ENCODE data around the gene KPRP. TPM values are rescaled to one million over a fixed set of nuclear protein-coding genes. Genes with fewer than 3 reads are reported as not detected.

Gene KPRP
- total RNA-seq, 4 donors from 2014 or later: not detected

GRCh38 chr1:152745765-152746444 lies 11.9 kb upstream of the KPRP start:
- no peak for DNase-seq (ENCODE audit: low spot score in 2 of 2)
- no peaks in the 10 kb centered on the region for H3K4me1 ChIP-seq
- TF ChIP-seq, protein P1, sequence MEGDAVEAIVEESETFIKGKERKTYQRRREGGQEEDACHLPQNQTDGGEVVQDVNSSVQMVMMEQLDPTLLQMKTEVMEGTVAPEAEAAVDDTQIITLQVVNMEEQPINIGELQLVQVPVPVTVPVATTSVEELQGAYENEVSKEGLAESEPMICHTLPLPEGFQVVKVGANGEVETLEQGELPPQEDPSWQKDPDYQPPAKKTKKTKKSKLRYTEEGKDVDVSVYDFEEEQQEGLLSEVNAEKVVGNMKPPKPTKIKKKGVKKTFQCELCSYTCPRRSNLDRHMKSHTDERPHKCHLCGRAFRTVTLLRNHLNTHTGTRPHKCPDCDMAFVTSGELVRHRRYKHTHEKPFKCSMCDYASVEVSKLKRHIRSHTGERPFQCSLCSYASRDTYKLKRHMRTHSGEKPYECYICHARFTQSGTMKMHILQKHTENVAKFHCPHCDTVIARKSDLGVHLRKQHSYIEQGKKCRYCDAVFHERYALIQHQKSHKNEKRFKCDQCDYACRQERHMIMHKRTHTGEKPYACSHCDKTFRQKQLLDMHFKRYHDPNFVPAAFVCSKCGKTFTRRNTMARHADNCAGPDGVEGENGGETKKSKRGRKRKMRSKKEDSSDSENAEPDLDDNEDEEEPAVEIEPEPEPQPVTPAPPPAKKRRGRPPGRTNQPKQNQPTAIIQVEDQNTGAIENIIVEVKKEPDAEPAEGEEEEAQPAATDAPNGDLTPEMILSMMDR (IDR thresholded peaks at IDR 0.05): no peak
- no peak for TF ChIP-seq EP300 (IDR thresholded peaks at IDR 0.05)
- no peak for TF ChIP-seq POLR2A (IDR thresholded peaks at IDR 0.05)
- no peaks in the 10 kb centered on the region for H3K9me3 ChIP-seq
- no peak overlapping the region for H3K4me3 ChIP-seq
- no peaks in the 10 kb centered on the region for H3K36me3 ChIP-seq
- no peak overlapping the region for H3K27ac ChIP-seq
- WGBS, 2 donors: 83 to 85% methylated on average over 6 of the region's 6 CpGs
- no peaks in the 10 kb centered on the region for H3K27me3 ChIP-seq

GRCh38 chr1:152747831-152748230 lies 10.0 kb upstream of the KPRP start:
- Histone ChIP-seq H3K4me3 (no peak overlapping the region), H3K9me3 (no peaks in the 10 kb centered on the region), H3K27ac (no peak overlapping the region), H3K27me3 (no peaks in the 10 kb centered on the region), H3K4me1 (no peaks in the 10 kb centered on the region), H3K36me3 (no peaks in the 10 kb centered on the region)
- whole genome bisulfite sequencing, 2 donors: 47 to 56% methylated on average over 1 of the region's 1 CpG
- DNase-seq (ENCODE audit: low spot score in 2 of 2): no peak
- TF ChIP-seq POLR2A (IDR thresholded peaks at IDR 0.05): no peak
- TF ChIP-seq, protein P1 (IDR thresholded peaks at IDR 0.05): no peak
- no peak for TF ChIP-seq EP300 (IDR thresholded peaks at IDR 0.05)

DNA sequence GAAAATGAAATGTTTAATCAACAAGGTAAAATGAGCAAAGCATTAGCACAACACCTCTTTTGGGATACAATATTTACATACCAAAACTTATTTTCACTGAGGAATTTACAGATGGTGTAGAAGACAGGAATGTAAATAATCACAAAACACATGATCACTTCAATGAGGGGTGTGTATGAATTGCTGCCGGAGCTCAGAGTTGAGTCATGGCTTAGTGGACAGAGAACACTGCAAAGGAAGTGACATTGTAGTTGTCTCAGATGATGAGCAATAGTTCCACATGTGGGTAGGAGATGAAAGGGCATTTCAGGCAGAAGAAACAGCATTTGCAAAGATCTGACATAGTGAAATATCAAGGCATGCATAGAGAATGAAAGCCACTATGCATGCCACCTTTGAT lies 5.6 kb upstream of the KPRP start:
- DNase-seq (ENCODE audit: low spot score in 2 of 2): no peak
- Histone ChIP-seq H3K27ac (no peak overlapping the region), H3K9me3 (no peaks in the 10 kb centered on the region), H3K36me3 (no peaks in the 10 kb centered on the region), H3K4me1 (no peaks in the 10 kb centered on the region), H3K27me3 (no peaks in the 10 kb centered on the region), H3K4me3 (no peak overlapping the region)
- 39 to 42% methylated on average over 1 of the region's 1 CpG for WGBS, 2 donors
- TF ChIP-seq EP300 (IDR thresholded peaks at IDR 0.05) (no peak), POLR2A (IDR thresholded peaks at IDR 0.05) (no peak)
- TF ChIP-seq, protein P1 (IDR thresholded peaks at IDR 0.05): no peak

GRCh38 chr1:152753586-152753985 lies 4.2 kb upstream of the KPRP start:
- Histone ChIP-seq H3K27ac (no peak overlapping the region), H3K9me3 (no peaks in the 10 kb centered on the region), H3K4me3 (no peak overlapping the region), H3K4me1 (no peaks in the 10 kb centered on the region), H3K36me3 (no peaks in the 10 kb centered on the region), H3K27me3 (no peaks in the 10 kb centered on the region)
- TF ChIP-seq, protein P1 (IDR thresholded peaks at IDR 0.05): no peak
- TF ChIP-seq POLR2A (IDR thresholded peaks at IDR 0.05): no peak
- TF ChIP-seq EP300 (IDR thresholded peaks at IDR 0.05): no peak
- no peak for DNase-seq (ENCODE audit: low spot score in 2 of 2)
- 27 to 31% methylated on average over 1 of the region's 1 CpG for WGBS, 2 donors

DNA sequence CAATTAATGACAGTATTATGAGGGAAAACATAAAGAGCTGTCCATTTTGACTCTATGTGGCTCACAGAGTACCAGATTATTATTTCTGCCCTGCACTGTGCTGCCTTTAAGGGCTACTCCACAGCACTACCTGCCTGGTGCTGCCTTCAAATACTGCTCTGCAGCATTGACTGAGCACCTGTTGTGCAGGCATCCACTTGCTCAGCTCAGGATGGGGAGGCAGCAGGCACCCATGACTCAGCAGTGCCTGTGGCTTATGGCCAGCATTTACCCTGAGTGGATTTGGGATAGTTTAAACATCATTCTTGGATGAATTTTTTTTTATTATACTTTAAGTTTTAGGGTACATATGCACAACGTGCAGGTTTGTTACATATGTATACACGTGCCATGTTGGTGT lies 953 bp upstream of the KPRP start:
- no peak overlapping the region for H3K4me3 ChIP-seq
- H3K9me3 ChIP-seq: no peaks in the 10 kb centered on the region
- no peaks in the 10 kb centered on the region for H3K36me3 ChIP-seq
- no peaks in the 10 kb centered on the region for H3K27me3 ChIP-seq
- no peak overlapping the region for H3K27ac ChIP-seq
- no peak for DNase-seq (ENCODE audit: low spot score in 2 of 2)
- no peaks in the 10 kb centered on the region for H3K4me1 ChIP-seq
- TF ChIP-seq, protein P1 (IDR thresholded peaks at IDR 0.05): no peak
- TF ChIP-seq POLR2A (IDR thresholded peaks at IDR 0.05) (no peak), EP300 (IDR thresholded peaks at IDR 0.05) (no peak)
- WGBS, 2 donors: 76 to 88% methylated on average over 2 of the region's 2 CpGs

Data from tibial nerve (tissue), 4 donors.